ENCODE data around the gene ARHGEF28.

GRCh38 chr5:73654819-73655318 lies 28.9 kb downstream of the ARHGEF28 start:
- TF ChIP-seq BCLAF1 (IDR thresholded peaks at IDR 0.05) (no peak), NFRKB (IDR thresholded peaks at IDR 0.05) (no peak), ZNF282 (IDR thresholded peaks at IDR 0.05; ENCODE audit: partially characterized antibody) (no peak)
